GM19328 (cell line): ENCODE measurements around the gene CARD11.

Source experiments
- ATAC-seq: cut with Tn5 transposase; IDR thresholded peaks from one replicate; pipeline ENCODE4 v1.9.1; 2021; ENCODE audit warnings: mild to moderate bottlenecking, moderate library complexity; ENCODE audit not compliant: unreplicated experiment

CARD11 gene

GRCh38 chr7:3043544-3044371, at the start of gene CARD11:
CARD11 (minus strand) TSS chr7:3043867; CDS start chr7:2958506, 85,361 bp downstream.
- no peak for ATAC-seq

- ATAC-seq, result peak; percentile 66
Observed at GRCh38 chr7:3092468-3092867, 48.8 kb upstream of the CARD11 start.

GRCh38 chr7:3091631-3092030, 48.0 kb upstream of the CARD11 start:
- no peak for ATAC-seq

GRCh38 chr7:3089493-3089892, 45.8 kb upstream of the CARD11 start:
- no peak for ATAC-seq

GRCh38 chr7:3087243-3087755, 43.6 kb upstream of the CARD11 start:
- ATAC-seq, result no peak

- ATAC-seq, result no peak
Observed at GRCh38 chr7:3083350-3083749, 39.7 kb upstream of the CARD11 start.

- no peak for ATAC-seq
Observed at GRCh38 chr7:3082831-3083230, 39.2 kb upstream of the CARD11 start.

GRCh38 chr7:3082386-3082785, 38.7 kb upstream of the CARD11 start:
- no peak for ATAC-seq

GRCh38 chr7:3080106-3080505, 36.4 kb upstream of the CARD11 start:
- ATAC-seq, result no peak

- ATAC-seq, result no peak
Observed at GRCh38 chr7:3078514-3078913, 34.8 kb upstream of the CARD11 start.

GRCh38 chr7:3076700-3077099, 33.0 kb upstream of the CARD11 start:
- no peak for ATAC-seq

- no peak for ATAC-seq
Observed at GRCh38 chr7:3076163-3076562, 32.5 kb upstream of the CARD11 start.

- ATAC-seq, result no peak
Observed at GRCh38 chr7:3075441-3075840, 31.8 kb upstream of the CARD11 start.

- ATAC-seq, result no peak
Observed at GRCh38 chr7:3074459-3074821, 30.8 kb upstream of the CARD11 start.

- no peak for ATAC-seq
Observed at GRCh38 chr7:3073763-3074458, 30.2 kb upstream of the CARD11 start.

- ATAC-seq, result no peak
Observed at GRCh38 chr7:3070908-3071307, 27.2 kb upstream of the CARD11 start.

GRCh38 chr7:3069771-3070449, 26.2 kb upstream of the CARD11 start:
- no peak for ATAC-seq

GRCh38 chr7:3068530-3068929, 24.9 kb upstream of the CARD11 start:
- ATAC-seq, result peak; percentile 43

- ATAC-seq, result no peak
Observed at GRCh38 chr7:3067606-3068380, 24.1 kb upstream of the CARD11 start.

GRCh38 chr7:3067193-3067592, 23.5 kb upstream of the CARD11 start:
- no peak for ATAC-seq

- no peak for ATAC-seq
Observed at GRCh38 chr7:3066506-3066905, 22.8 kb upstream of the CARD11 start.
